Fibroblast of lung (primary cell): ENCODE data around the gene MRPL19. TPM values are rescaled to one million over a fixed set of nuclear protein-coding genes. Genes with fewer than 3 reads are reported as not detected.

ENCODE experiments used
- DNase-seq, 2 donors: peaks; one replicate each; pipeline versions ENCODE4 v3.0.0 to v3.0.0-alpha.2; 2010; ENCODE audit warnings: low read depth in 2 of 2
- H2AFZ ChIP-seq: 2 replicates; pipeline ENCODE4 v1.5.1; 2012; ENCODE audit warnings: low read length, control low read depth, inconsistent platforms
- H3K27ac ChIP-seq: 2 replicates; pipeline ENCODE4 v1.5.1; 2011; ENCODE audit warnings: low read length, control low read depth; ENCODE audit not compliant: insufficient read depth
- H3K27me3 ChIP-seq: 2 replicates; pipeline ENCODE4 v1.5.1; 2011; ENCODE audit warnings: mild to moderate bottlenecking, low read length; ENCODE audit not compliant: control insufficient read depth, insufficient read depth
- H3K36me3 ChIP-seq: 2 replicates; pipeline ENCODE4 v1.5.1; 2011; ENCODE audit warnings: low read length; ENCODE audit not compliant: control insufficient read depth, insufficient read depth
- H3K4me1 ChIP-seq: 2 replicates; pipeline ENCODE4 v1.5.1; 2011; ENCODE audit warnings: low read length; ENCODE audit not compliant: control insufficient read depth, insufficient read depth; ENCODE audit errors: extremely low read depth
- H3K4me2 ChIP-seq: 2 replicates; pipeline ENCODE4 v1.5.1; 2011; ENCODE audit warnings: low read length, control low read depth; ENCODE audit not compliant: insufficient read depth; ENCODE audit errors: extremely low read depth
- H3K4me3 ChIP-seq, 4 experiments: fragments of 200-600 bp in 1 of 4; sonication (generic) in 1 of 4; replicated peaks in 1 of 4; 2 replicates each; pipeline ENCODE4 v1.5.1; 2011 to 2016; ENCODE audit warnings: low read length in 4 of 4, low read depth in 3 of 4, mild to moderate bottlenecking in 3 of 4, control low read depth in 2 of 4, inconsistent platforms in 1 of 4, mixed read lengths in 1 of 4; ENCODE audit not compliant: insufficient read depth in 1 of 4; ENCODE audit errors: control extremely low read depth in 1 of 4
- H3K79me2 ChIP-seq: 2 replicates; pipeline ENCODE4 v1.5.1; 2012; ENCODE audit warnings: mild to moderate bottlenecking, low read length, inconsistent platforms; ENCODE audit not compliant: control insufficient read depth, insufficient read depth
- H3K9ac ChIP-seq: 2 replicates; pipeline ENCODE4 v1.5.1; 2011; ENCODE audit warnings: mild to moderate bottlenecking, low read length, control low read depth; ENCODE audit not compliant: insufficient read depth
- H3K9me3 ChIP-seq: 2 replicates; pipeline ENCODE4 v1.5.1; 2012; ENCODE audit warnings: low read depth, low read length; ENCODE audit not compliant: control insufficient read depth, insufficient read depth
- H4K20me1 ChIP-seq: 2 replicates; pipeline ENCODE4 v1.5.1; 2011; ENCODE audit warnings: low read length; ENCODE audit not compliant: control insufficient read depth, insufficient read depth; ENCODE audit errors: extremely low read depth
- CTCF ChIP-seq, 2 donors: IDR thresholded peaks in 1 of 2; conservative IDR thresholded peaks in 1 of 2; 1 replicate in 1 of 2; 2 replicates in 1 of 2; pipeline ENCODE4 v1.5.1; 2011 to 2012; ENCODE audit warnings: low read length in 2 of 2, control low read depth in 1 of 2, inconsistent platforms in 1 of 2, low read depth in 1 of 2, mild to moderate bottlenecking in 1 of 2
- EZH2 ChIP-seq: IDR thresholded peaks from 2 replicates; pipeline ENCODE4 v1.5.1; 2012; ENCODE audit warnings: low read length, control low read depth, mild to moderate bottlenecking; ENCODE audit errors: missing control alignments
- polyA plus RNA-seq, 2 donors: library from polyadenylated mRNA; depleted of rRNA in 1 of 2; stranded (reverse) in 1 of 2; unstranded in 1 of 2; fragments of >200 nt; gene quantifications; 2 replicates each; pipeline ENCODE4 v1.2.1, GENCODE V29; 2011 to 2012; ENCODE audit warnings: missing spikeins in 1 of 2
- total RNA-seq: library from RNA; depleted of rRNA; stranded (reverse); fragments of >200 nt; gene quantifications from 2 replicates; pipeline ENCODE4 v1.2.1, GENCODE V29; 2014

The MRPL19 gene
- total and polyA plus RNA-seq, 2 donors (not counting 1 experiment from before 2014, with no cell fraction given), result 36.2 to 39.3 TPM

GRCh38 chr2:75598589-75599155 lies 47.9 kb upstream of the MRPL19 start:
- Histone ChIP-seq H3K4me3 (no peak overlapping the region), H3K27me3 (no peaks in the 10 kb centered on the region), H3K36me3 (no peaks in the 10 kb centered on the region), H4K20me1 (no peaks in the 10 kb centered on the region), H3K4me1 (peaks cover 22% of the 10 kb centered on the region), H3K27ac (no peak overlapping the region), H3K9ac (no peak overlapping the region), H3K4me2 (no peak overlapping the region), H3K9me3 (no peaks in the 10 kb centered on the region), H3K79me2 (no peaks in the 10 kb centered on the region), H2AFZ (no peak overlapping the region)
- DNase-seq, result no peak
- TF ChIP-seq CTCF (conservative IDR thresholded peaks at IDR 0.05 in 1 of 2, IDR thresholded peaks at IDR 0.05 in 1 of 2; ENCODE audit: low read depth in 1 of 2, low read length in 2 of 2) (no peak), EZH2 (no peak)

DNA sequence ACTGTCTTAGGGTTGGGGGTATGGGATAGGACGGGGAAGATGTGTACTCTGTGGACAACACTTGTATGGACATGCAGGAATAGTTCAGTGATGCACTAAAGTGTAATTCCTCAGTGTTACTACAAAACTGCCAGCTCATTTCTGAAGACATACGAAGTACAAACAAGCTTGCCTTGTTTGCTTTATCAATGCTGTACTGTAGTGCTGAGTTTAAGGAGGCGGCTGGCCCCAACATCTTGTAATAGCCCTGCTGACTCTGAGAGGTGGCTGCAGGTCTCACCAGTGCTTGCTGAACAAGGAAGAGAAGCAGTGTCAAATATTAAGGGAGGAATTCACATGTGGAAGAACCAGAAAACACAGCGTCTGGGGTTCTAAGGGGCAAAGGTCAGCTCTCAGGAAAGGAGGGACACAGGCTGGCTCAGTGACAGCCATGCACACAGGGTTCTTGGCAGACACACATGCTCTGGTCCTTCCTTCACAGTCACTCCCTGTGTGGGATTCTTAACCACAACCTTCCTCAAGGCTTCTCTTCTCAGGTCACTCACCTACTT lies 46.0 kb upstream of the MRPL19 start:
- TF ChIP-seq EZH2, result no peak
- TF ChIP-seq CTCF (conservative IDR thresholded peaks at IDR 0.05 in 1 of 2, IDR thresholded peaks at IDR 0.05 in 1 of 2; ENCODE audit: low read depth in 1 of 2, low read length in 2 of 2), result no peak
- Histone ChIP-seq H3K36me3 (no peaks in the 10 kb centered on the region), H3K4me2 (no peak overlapping the region), H3K4me3 (no peak overlapping the region), H3K27me3 (no peaks in the 10 kb centered on the region), H3K9ac (no peak overlapping the region), H4K20me1 (no peaks in the 10 kb centered on the region), H3K9me3 (no peaks in the 10 kb centered on the region), H2AFZ (no peak overlapping the region), H3K79me2 (no peaks in the 10 kb centered on the region), H3K27ac (no peak overlapping the region), H3K4me1 (peaks cover 12% of the 10 kb centered on the region)
- no peak for DNase-seq

DNA sequence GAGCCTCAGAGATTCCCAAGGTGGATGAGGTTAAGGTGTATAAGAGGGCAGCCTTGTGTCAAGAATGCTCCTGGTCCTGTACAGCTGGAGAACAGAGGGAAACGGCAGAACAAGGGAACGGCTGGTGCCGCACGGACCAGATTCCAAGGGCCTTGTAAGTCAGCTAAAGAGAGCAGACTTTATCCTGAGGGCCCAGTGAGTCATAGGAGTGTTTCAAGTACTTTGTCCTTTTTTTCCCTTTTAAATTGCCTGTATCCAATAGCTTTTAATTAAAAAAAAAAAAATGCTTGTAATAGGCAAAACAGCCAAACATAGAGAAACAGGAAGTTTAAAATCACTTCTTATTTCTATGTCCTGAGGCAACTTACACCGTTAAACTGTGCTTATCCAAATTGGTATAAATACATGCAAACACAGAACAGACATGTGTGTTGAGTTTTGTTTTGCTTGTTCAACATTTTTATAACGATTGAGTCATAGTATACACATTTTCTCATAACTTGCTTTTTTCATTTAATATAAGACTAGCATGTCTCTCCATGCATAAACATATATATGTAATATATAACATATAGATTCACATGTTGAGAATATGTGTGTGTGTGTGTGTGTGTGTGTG lies 43.8 kb upstream of the MRPL19 start:
- H3K4me2 ChIP-seq, result no peak overlapping the region
- H3K27ac ChIP-seq, result no peak overlapping the region
- no peaks in the 10 kb centered on the region for H3K27me3 ChIP-seq
- no peaks in the 10 kb centered on the region for H3K9me3 ChIP-seq
- no peak overlapping the region for H2AFZ ChIP-seq
- peak; percentile 73 to 92 for DNase-seq
- no peaks in the 10 kb centered on the region for H3K79me2 ChIP-seq
- TF ChIP-seq CTCF (conservative IDR thresholded peaks at IDR 0.05 in 1 of 2, IDR thresholded peaks at IDR 0.05 in 1 of 2; ENCODE audit: low read depth in 1 of 2, low read length in 2 of 2), result no peak
- TF ChIP-seq EZH2, result no peak
- no peaks in the 10 kb centered on the region for H3K36me3 ChIP-seq
- H4K20me1 ChIP-seq, result no peaks in the 10 kb centered on the region
- H3K4me3 ChIP-seq, result no peak overlapping the region
- H3K4me1 ChIP-seq, result peaks cover 16% of the 10 kb centered on the region
- H3K9ac ChIP-seq, result no peak overlapping the region
